WTC11 (cell line): Measurements from ENCODE around the gene EGF. TPM values are rescaled to one million over a fixed set of nuclear protein-coding genes. Genes with fewer than 3 reads are reported as not detected.

Experiments
- ATAC-seq: fragments of 200-7000 bp; cut with Tn5 transposase; 2 replicates; pipeline ENCODE4 v1.10.0; 2021; ENCODE audit warnings: mild to moderate bottlenecking, moderate library complexity
- CTCF ChIA-PET: fragments of 300-600 bp; sonication (Branson Sonifier 250); formaldehyde crosslinking; loops from one replicate; lab custom pipeline; 2021; ENCODE audit warnings: antibody characterized with exemption; lab: Charles Lee
- POLR2A ChIA-PET: fragments of 350-600 bp; sonication (Branson Sonifier 250); formaldehyde crosslinking; loops from one replicate; lab custom pipeline; 2021; ENCODE audit warnings: antibody characterized with exemption; lab: Charles Lee
- DNase-seq: peaks from one replicate; pipeline ENCODE4 v3.0.0; 2021; ENCODE audit warnings: low spot score
- H3K27ac Mint-ChIP-seq: 2 replicates; pipeline ENCODE4 v1.8.0; 2021; ENCODE audit warnings: mixed read lengths
- H3K27me3 Mint-ChIP-seq: 2 replicates; pipeline ENCODE4 v1.8.0; 2021; ENCODE audit warnings: low read depth, mild to moderate bottlenecking, moderate library complexity, mixed read lengths
- H3K36me3 Mint-ChIP-seq: 2 replicates; pipeline ENCODE4 v1.8.0; 2021; ENCODE audit warnings: mixed read lengths
- H3K4me1 Mint-ChIP-seq: 2 replicates; pipeline ENCODE4 v1.8.0; 2022; ENCODE audit warnings: mixed read lengths
- H3K4me3 Mint-ChIP-seq: 2 replicates; pipeline ENCODE4 v1.8.0; 2021; ENCODE audit warnings: mild to moderate bottlenecking, moderate library complexity, mixed read lengths
- H3K9me3 Mint-ChIP-seq: 2 replicates; pipeline ENCODE4 v1.8.0; 2021; ENCODE audit warnings: mixed read lengths
- CREB1 ChIP-seq: sonication (generic); formaldehyde crosslinking; IDR thresholded peaks from 2 replicates; pipeline ENCODE4 v1.8.0; 2023; ENCODE audit warnings: mild to moderate bottlenecking, missing genetic modification reagents
- NFE2L1 ChIP-seq: sonication (generic); formaldehyde crosslinking; IDR thresholded peaks from 2 replicates; pipeline ENCODE4 v1.8.1; 2023; ENCODE audit warnings: missing genetic modification reagents
- OVOL2 ChIP-seq: fragments of 250-450 bp; sonication (Bioruptor Pico); IDR thresholded peaks from 2 replicates; pipeline ENCODE4 v1.9.0; 2021; ENCODE audit warnings: mild to moderate bottlenecking, borderline replicate concordance
- RORB ChIP-seq: fragments of 250-450 bp; sonication (Bioruptor Pico); IDR thresholded peaks from 2 replicates; pipeline ENCODE4 v1.9.0; 2021; ENCODE audit warnings: mild to moderate bottlenecking
- SMAD4 ChIP-seq: sonication (generic); formaldehyde crosslinking; IDR thresholded peaks from 2 replicates; pipeline ENCODE4 v1.8.0; 2022; ENCODE audit warnings: mild to moderate bottlenecking, missing genetic modification reagents
- TP53 ChIP-seq: sonication (generic); formaldehyde crosslinking; IDR thresholded peaks from 2 replicates; pipeline ENCODE4 v1.8.1; 2023; ENCODE audit warnings: mild to moderate bottlenecking, missing genetic modification reagents
- ZNF263 ChIP-seq: sonication (generic); formaldehyde crosslinking; IDR thresholded peaks from 2 replicates; pipeline ENCODE4 v1.8.1; 2022; ENCODE audit warnings: low read depth, mild to moderate bottlenecking, moderate library complexity, missing genetic modification reagents
- ZNF317 ChIP-seq: sonication (generic); formaldehyde crosslinking; IDR thresholded peaks from 2 replicates; pipeline ENCODE4 v1.8.1; 2023; ENCODE audit warnings: low read depth, mild to moderate bottlenecking, moderate library complexity, missing genetic modification reagents, borderline replicate concordance
- total RNA-seq: library from RNA; stranded (reverse); gene quantifications from 3 replicates; pipeline ENCODE4 v1.2.3, GENCODE V29; 2021
- TF ChIP-seq, protein P1 (sequence below): sonication (generic); formaldehyde crosslinking; IDR thresholded peaks from 2 replicates; pipeline ENCODE4 v1.8.1; 2023; ENCODE audit warnings: mild to moderate bottlenecking, missing genetic modification reagents, borderline replicate concordance
- TF ChIP-seq, protein P2 (sequence below): sonication (generic); formaldehyde crosslinking; IDR thresholded peaks from 2 replicates; pipeline ENCODE4 v1.8.1; 2022; ENCODE audit warnings: missing genetic modification reagents, borderline replicate concordance
- TF ChIP-seq, protein P3 (sequence below): sonication (generic); formaldehyde crosslinking; conservative IDR thresholded peaks from 2 replicates; pipeline ENCODE4 v1.8.1; 2023; ENCODE audit warnings: mild to moderate bottlenecking, low read depth, missing genetic modification reagents, moderate library complexity
- TF ChIP-seq, protein P4 (sequence below): sonication (generic); formaldehyde crosslinking; IDR thresholded peaks from 2 replicates; pipeline ENCODE4 v1.8.1; 2022; ENCODE audit warnings: mild to moderate bottlenecking, missing genetic modification reagents, moderate library complexity, borderline replicate concordance
- TF ChIP-seq, protein P5 (sequence below): sonication (generic); formaldehyde crosslinking; IDR thresholded peaks from 2 replicates; pipeline ENCODE4 v1.8.0; 2023; ENCODE audit warnings: mild to moderate bottlenecking, missing genetic modification reagents
- TF ChIP-seq, protein P6 (sequence below): sonication (generic); formaldehyde crosslinking; IDR thresholded peaks from 2 replicates; pipeline ENCODE4 v1.8.0; 2022; ENCODE audit warnings: mild to moderate bottlenecking, missing genetic modification reagents

Gene EGF
- total RNA-seq, 1 experiment from 2014 or later: 2.5 TPM

DNA sequence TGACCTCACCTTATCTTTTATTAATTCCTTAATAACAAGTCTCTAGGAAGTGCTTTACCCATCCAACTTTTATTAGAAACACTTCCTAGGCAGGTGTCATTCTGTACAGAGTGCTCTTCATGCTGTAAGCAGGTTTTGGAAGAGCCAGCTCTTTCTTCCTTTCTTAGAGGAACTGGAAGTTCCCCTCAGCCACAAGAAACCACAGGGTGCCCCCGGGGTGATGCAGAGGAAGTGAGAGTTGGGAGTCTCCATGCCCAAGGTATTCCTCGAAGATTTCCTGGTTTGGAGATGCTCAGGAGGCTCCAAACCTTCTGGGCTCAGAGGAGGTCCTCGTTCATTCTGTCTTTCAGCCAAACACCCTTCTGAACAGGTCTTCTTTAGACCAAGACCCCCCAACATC lies 83.8 kb downstream of the EGF start:
- Mint-ChIP-seq H3K27ac (no peak overlapping the region), H3K9me3 (no peaks in the 10 kb centered on the region), H3K4me3 (no peak overlapping the region), H3K36me3 (no peaks in the 10 kb centered on the region), H3K4me1 (no peaks in the 10 kb centered on the region), H3K27me3 (no peaks in the 10 kb centered on the region)
- ChIA-PET POLR2A (no interaction called here), CTCF (interaction anchor here (1.5 to 3.4 kb wide), 4 partner anchors 348 to 520 kb away, joined by 3 to 9 read pairs (median 4); no protein-coding TSS in a partner anchor)
- no peak for DNase-seq
- ATAC-seq: no peak; the same call in 1 of the 2 replicates
- no peak for TF ChIP-seq ZNF317 (CRISPR knock-in tag)
- no peak for TF ChIP-seq RORB
- TF ChIP-seq TP53 (CRISPR knock-in tag): no peak
- TF ChIP-seq, protein P1, sequence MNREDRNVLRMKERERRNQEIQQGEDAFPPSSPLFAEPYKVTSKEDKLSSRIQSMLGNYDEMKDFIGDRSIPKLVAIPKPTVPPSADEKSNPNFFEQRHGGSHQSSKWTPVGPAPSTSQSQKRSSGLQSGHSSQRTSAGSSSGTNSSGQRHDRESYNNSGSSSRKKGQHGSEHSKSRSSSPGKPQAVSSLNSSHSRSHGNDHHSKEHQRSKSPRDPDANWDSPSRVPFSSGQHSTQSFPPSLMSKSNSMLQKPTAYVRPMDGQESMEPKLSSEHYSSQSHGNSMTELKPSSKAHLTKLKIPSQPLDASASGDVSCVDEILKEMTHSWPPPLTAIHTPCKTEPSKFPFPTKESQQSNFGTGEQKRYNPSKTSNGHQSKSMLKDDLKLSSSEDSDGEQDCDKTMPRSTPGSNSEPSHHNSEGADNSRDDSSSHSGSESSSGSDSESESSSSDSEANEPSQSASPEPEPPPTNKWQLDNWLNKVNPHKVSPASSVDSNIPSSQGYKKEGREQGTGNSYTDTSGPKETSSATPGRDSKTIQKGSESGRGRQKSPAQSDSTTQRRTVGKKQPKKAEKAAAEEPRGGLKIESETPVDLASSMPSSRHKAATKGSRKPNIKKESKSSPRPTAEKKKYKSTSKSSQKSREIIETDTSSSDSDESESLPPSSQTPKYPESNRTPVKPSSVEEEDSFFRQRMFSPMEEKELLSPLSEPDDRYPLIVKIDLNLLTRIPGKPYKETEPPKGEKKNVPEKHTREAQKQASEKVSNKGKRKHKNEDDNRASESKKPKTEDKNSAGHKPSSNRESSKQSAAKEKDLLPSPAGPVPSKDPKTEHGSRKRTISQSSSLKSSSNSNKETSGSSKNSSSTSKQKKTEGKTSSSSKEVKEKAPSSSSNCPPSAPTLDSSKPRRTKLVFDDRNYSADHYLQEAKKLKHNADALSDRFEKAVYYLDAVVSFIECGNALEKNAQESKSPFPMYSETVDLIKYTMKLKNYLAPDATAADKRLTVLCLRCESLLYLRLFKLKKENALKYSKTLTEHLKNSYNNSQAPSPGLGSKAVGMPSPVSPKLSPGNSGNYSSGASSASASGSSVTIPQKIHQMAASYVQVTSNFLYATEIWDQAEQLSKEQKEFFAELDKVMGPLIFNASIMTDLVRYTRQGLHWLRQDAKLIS (CRISPR knock-in tag): no peak
- no peak for TF ChIP-seq SMAD4 (CRISPR knock-in tag)
- TF ChIP-seq, protein P2, sequence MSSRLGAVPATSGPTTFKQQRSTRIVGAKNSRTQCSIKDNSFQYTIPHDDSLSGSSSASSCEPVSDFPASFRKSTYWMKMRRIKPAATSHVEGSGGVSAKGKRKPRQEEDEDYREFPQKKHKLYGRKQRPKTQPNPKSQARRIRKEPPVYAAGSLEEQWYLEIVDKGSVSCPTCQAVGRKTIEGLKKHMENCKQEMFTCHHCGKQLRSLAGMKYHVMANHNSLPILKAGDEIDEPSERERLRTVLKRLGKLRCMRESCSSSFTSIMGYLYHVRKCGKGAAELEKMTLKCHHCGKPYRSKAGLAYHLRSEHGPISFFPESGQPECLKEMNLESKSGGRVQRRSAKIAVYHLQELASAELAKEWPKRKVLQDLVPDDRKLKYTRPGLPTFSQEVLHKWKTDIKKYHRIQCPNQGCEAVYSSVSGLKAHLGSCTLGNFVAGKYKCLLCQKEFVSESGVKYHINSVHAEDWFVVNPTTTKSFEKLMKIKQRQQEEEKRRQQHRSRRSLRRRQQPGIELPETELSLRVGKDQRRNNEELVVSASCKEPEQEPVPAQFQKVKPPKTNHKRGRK: no peak
- TF ChIP-seq, protein P3, sequence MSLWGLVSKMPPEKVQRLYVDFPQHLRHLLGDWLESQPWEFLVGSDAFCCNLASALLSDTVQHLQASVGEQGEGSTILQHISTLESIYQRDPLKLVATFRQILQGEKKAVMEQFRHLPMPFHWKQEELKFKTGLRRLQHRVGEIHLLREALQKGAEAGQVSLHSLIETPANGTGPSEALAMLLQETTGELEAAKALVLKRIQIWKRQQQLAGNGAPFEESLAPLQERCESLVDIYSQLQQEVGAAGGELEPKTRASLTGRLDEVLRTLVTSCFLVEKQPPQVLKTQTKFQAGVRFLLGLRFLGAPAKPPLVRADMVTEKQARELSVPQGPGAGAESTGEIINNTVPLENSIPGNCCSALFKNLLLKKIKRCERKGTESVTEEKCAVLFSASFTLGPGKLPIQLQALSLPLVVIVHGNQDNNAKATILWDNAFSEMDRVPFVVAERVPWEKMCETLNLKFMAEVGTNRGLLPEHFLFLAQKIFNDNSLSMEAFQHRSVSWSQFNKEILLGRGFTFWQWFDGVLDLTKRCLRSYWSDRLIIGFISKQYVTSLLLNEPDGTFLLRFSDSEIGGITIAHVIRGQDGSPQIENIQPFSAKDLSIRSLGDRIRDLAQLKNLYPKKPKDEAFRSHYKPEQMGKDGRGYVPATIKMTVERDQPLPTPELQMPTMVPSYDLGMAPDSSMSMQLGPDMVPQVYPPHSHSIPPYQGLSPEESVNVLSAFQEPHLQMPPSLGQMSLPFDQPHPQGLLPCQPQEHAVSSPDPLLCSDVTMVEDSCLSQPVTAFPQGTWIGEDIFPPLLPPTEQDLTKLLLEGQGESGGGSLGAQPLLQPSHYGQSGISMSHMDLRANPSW: no peak
- no peak for TF ChIP-seq NFE2L1 (CRISPR knock-in tag)
- TF ChIP-seq OVOL2 (CRISPR knock-in tag): no peak
- no peak for TF ChIP-seq CREB1 (CRISPR knock-in tag)

DNA sequence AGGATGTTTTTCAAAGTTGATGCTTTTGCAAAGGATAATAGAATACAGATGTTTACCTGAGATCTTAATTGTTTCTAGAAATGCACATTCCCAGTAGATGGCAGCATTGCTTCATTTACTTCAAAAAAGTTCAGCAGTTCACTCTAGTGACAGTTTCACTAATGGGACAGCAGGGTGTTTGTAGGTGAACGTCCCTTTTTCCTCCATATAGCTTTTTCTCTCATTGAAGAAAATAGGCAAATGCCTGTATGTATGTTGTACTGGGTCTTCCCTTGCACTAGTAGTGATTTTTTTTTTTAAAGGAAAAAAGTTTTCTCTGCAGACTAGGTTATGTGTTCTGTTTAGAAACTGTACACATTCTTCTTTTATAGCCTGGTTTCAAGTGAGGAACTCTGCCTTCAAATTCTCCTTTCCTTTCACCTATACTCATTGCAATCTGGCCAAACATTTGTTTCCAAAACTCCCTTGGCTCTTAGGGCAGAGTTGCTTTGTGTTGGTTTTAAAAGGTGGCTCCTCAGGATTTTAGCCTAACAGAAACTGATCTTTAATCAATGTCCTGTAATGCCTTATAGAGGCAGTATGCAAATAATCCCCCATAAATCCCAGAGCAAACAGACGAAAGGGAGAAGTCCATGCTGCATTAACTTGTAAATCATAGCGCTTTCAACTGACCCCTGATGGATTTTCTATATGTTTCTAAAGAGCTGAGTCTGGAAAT lies 86.3 kb downstream of the EGF start:
- H3K9me3 Mint-ChIP-seq: no peaks in the 10 kb centered on the region
- POLR2A ChIA-PET: no interaction called here
- TF ChIP-seq, protein P4, sequence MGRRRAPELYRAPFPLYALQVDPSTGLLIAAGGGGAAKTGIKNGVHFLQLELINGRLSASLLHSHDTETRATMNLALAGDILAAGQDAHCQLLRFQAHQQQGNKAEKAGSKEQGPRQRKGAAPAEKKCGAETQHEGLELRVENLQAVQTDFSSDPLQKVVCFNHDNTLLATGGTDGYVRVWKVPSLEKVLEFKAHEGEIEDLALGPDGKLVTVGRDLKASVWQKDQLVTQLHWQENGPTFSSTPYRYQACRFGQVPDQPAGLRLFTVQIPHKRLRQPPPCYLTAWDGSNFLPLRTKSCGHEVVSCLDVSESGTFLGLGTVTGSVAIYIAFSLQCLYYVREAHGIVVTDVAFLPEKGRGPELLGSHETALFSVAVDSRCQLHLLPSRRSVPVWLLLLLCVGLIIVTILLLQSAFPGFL (CRISPR knock-in tag): no peak
- TF ChIP-seq, protein P5, sequence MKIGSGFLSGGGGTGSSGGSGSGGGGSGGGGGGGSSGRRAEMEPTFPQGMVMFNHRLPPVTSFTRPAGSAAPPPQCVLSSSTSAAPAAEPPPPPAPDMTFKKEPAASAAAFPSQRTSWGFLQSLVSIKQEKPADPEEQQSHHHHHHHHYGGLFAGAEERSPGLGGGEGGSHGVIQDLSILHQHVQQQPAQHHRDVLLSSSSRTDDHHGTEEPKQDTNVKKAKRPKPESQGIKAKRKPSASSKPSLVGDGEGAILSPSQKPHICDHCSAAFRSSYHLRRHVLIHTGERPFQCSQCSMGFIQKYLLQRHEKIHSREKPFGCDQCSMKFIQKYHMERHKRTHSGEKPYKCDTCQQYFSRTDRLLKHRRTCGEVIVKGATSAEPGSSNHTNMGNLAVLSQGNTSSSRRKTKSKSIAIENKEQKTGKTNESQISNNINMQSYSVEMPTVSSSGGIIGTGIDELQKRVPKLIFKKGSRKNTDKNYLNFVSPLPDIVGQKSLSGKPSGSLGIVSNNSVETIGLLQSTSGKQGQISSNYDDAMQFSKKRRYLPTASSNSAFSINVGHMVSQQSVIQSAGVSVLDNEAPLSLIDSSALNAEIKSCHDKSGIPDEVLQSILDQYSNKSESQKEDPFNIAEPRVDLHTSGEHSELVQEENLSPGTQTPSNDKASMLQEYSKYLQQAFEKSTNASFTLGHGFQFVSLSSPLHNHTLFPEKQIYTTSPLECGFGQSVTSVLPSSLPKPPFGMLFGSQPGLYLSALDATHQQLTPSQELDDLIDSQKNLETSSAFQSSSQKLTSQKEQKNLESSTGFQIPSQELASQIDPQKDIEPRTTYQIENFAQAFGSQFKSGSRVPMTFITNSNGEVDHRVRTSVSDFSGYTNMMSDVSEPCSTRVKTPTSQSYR (CRISPR knock-in tag): no peak
- TF ChIP-seq ZNF263 (CRISPR knock-in tag): no peak
- TF ChIP-seq, protein P6, sequence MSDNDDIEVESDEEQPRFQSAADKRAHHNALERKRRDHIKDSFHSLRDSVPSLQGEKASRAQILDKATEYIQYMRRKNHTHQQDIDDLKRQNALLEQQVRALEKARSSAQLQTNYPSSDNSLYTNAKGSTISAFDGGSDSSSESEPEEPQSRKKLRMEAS (CRISPR knock-in tag): no peak
- TF ChIP-seq, all 79 proteins: peak for 0
- H3K4me1 Mint-ChIP-seq: no peaks in the 10 kb centered on the region
- DNase-seq: no peak
- no peak overlapping the region for H3K4me3 Mint-ChIP-seq
- peak; percentile 65 for ATAC-seq
- H3K27ac Mint-ChIP-seq: no peak overlapping the region
- H3K27me3 Mint-ChIP-seq: no peaks in the 10 kb centered on the region
- CTCF ChIA-PET: interaction anchor here (0.5 to 3.4 kb wide), 8 partner anchors 9 to 518 kb away, joined by 3 to 9 read pairs (median 4); no protein-coding TSS in a partner anchor
- no peaks in the 10 kb centered on the region for H3K36me3 Mint-ChIP-seq
